IPS DF 6.9 (cell line): ENCODE data around the gene RNF19B.
"Not testable (repeated sequence)": the region's sequence is repeated elsewhere in the genome, so short reads cannot be mapped to it uniquely, and the experiment has no call there.

Source experiments
- DNase-seq: peaks from one replicate; pipeline ENCODE4 v3.0.0-alpha.2; 2013; ENCODE audit warnings: low read depth, low spot score
- H3K27ac ChIP-seq: one replicate; pipeline ENCODE4 v1.5.1; 2013; ENCODE audit warnings: low read length, control low read depth
- H3K27me3 ChIP-seq: 2 replicates; pipeline ENCODE4 v1.6.1; 2013; ENCODE audit warnings: mild to moderate bottlenecking, low read length; ENCODE audit not compliant: control insufficient read depth, insufficient read depth
- H3K36me3 ChIP-seq: 2 replicates; pipeline ENCODE4 v1.6.1; 2013; ENCODE audit warnings: low read length; ENCODE audit not compliant: control insufficient read depth, insufficient read depth
- H3K4me1 ChIP-seq: 2 replicates; pipeline ENCODE4 v1.6.1; 2013; ENCODE audit warnings: low read length; ENCODE audit not compliant: control insufficient read depth, insufficient read depth
- H3K4me3 ChIP-seq: 2 replicates; pipeline ENCODE4 v1.5.1; 2013; ENCODE audit warnings: mild to moderate bottlenecking, low read length
- H3K9me3 ChIP-seq: 2 replicates; pipeline ENCODE4 v1.6.1; 2013; ENCODE audit warnings: low read length, inconsistent platforms; ENCODE audit not compliant: control insufficient read depth, insufficient read depth
- WGBS: extraction: QIAGEN DNeasy Blood & Tissue Kit; methylation state at CpG from one replicate; pipeline ENCODE4 v1.1.7; 2013; ENCODE audit warnings: mixed read lengths, missing lambda C conversion rate; ENCODE audit not compliant: insufficient read length, insufficient coverage; 5-methylcytosine and 5-hydroxymethylcytosine counted together

RNF19B gene

GRCh38 chr1:33005117-33005837, 40.7 kb upstream of the RNF19B start:
- H3K4me3 ChIP-seq: no peak overlapping the region
- DNase-seq: no peak
- H3K4me1 ChIP-seq: peaks cover 2% of the 10 kb centered on the region; the same call in 1 of the 2 replicates
- no peak overlapping the region for H3K27ac ChIP-seq
- H3K27me3 ChIP-seq: no peaks in the 10 kb centered on the region
- peaks cover 11% of the 10 kb centered on the region; the same call in 1 of the 2 replicates for H3K36me3 ChIP-seq
- no CpG with 5 or more reads among the region's 2 CpGs for WGBS
- no peaks in the 10 kb centered on the region for H3K9me3 ChIP-seq

- Histone ChIP-seq H3K36me3 (peaks cover 11% of the 10 kb centered on the region; the same call in 1 of the 2 replicates), H3K9me3 (no peaks in the 10 kb centered on the region), H3K27me3 (no peaks in the 10 kb centered on the region), H3K4me3 (no peak overlapping the region), H3K27ac (no peak overlapping the region), H3K4me1 (peaks cover 2% of the 10 kb centered on the region; the same call in 1 of the 2 replicates)
- 100% methylated on average over 1 of the region's 2 CpGs for WGBS
- no peak for DNase-seq
Measured at GRCh38 chr1:33004613-33005012, 40.0 kb upstream of the RNF19B start.

GRCh38 chr1:33003657-33004056, 39.0 kb upstream of the RNF19B start:
- no peaks in the 10 kb centered on the region for H3K27me3 ChIP-seq
- no CpG with 5 or more reads among the region's 4 CpGs for WGBS

GRCh38 chr1:33002006-33002405, 37.4 kb upstream of the RNF19B start:
- no peak overlapping the region for H3K27ac ChIP-seq
- H3K9me3 ChIP-seq: no peaks in the 10 kb centered on the region
- H3K27me3 ChIP-seq: no peaks in the 10 kb centered on the region
- WGBS: no CpG with 5 or more reads among the region's 4 CpGs
- H3K4me1 ChIP-seq: peaks cover 2% of the 10 kb centered on the region; the same call in 1 of the 2 replicates
- H3K36me3 ChIP-seq: no peaks in the 10 kb centered on the region
- DNase-seq: no peak
- H3K4me3 ChIP-seq: no peak overlapping the region

More at GRCh38 chr1:33003657-33004056, 39.0 kb upstream of the RNF19B start:
- Histone ChIP-seq H3K4me3 (no peak overlapping the region), H3K27ac (no peak overlapping the region), H3K4me1 (peaks cover 2% of the 10 kb centered on the region; the same call in 1 of the 2 replicates), H3K36me3 (peaks cover 10% of the 10 kb centered on the region; the same call in 1 of the 2 replicates), H3K9me3 (no peaks in the 10 kb centered on the region)
- DNase-seq: no peak

GRCh38 chr1:33001282-33001681, 36.7 kb upstream of the RNF19B start:
- no CpG with 5 or more reads among the region's 2 CpGs for WGBS
- no peak overlapping the region for H3K4me3 ChIP-seq
- no peaks in the 10 kb centered on the region for H3K36me3 ChIP-seq
- H3K27ac ChIP-seq: no peak overlapping the region
- H3K27me3 ChIP-seq: no peaks in the 10 kb centered on the region
- DNase-seq: no peak
- H3K9me3 ChIP-seq: no peaks in the 10 kb centered on the region
- H3K4me1 ChIP-seq: peaks cover 2% of the 10 kb centered on the region; the same call in 1 of the 2 replicates

GRCh38 chr1:33000427-33001026, 35.9 kb upstream of the RNF19B start:
- no peak for DNase-seq
- no peaks in the 10 kb centered on the region for H3K27me3 ChIP-seq
- H3K9me3 ChIP-seq: no peaks in the 10 kb centered on the region
- H3K4me3 ChIP-seq: no peak overlapping the region
- no peaks in the 10 kb centered on the region; the same call in 1 of the 2 replicates for H3K4me1 ChIP-seq
- no peaks in the 10 kb centered on the region for H3K36me3 ChIP-seq
- no peak overlapping the region for H3K27ac ChIP-seq
- WGBS: no CpG with 5 or more reads among the region's 4 CpGs

- Histone ChIP-seq H3K27me3 (no peaks in the 10 kb centered on the region), H3K4me1 (no peaks in the 10 kb centered on the region; the same call in 1 of the 2 replicates), H3K9me3 (no peaks in the 10 kb centered on the region), H3K4me3 (no peak overlapping the region), H3K27ac (no peak overlapping the region), H3K36me3 (no peaks in the 10 kb centered on the region)
- WGBS: no CpG with 5 or more reads among the region's 4 CpGs
- DNase-seq: no peak
Measured at GRCh38 chr1:32998997-32999396, 34.4 kb upstream of the RNF19B start.

GRCh38 chr1:32998064-32998463, 33.5 kb upstream of the RNF19B start:
- Histone ChIP-seq H3K36me3 (no peaks in the 10 kb centered on the region), H3K4me3 (no peak overlapping the region), H3K4me1 (no peaks in the 10 kb centered on the region; the same call in 1 of the 2 replicates), H3K9me3 (no peaks in the 10 kb centered on the region), H3K27ac (no peak overlapping the region), H3K27me3 (no peaks in the 10 kb centered on the region)
- WGBS: no CpG with 5 or more reads among the region's 5 CpGs
- DNase-seq: no peak

GRCh38 chr1:32997381-32997891, 32.8 kb upstream of the RNF19B start:
- no peak for DNase-seq
- no peak overlapping the region for H3K4me3 ChIP-seq
- no peaks in the 10 kb centered on the region for H3K36me3 ChIP-seq
- no peaks in the 10 kb centered on the region; the same call in 1 of the 2 replicates for H3K4me1 ChIP-seq
- no peaks in the 10 kb centered on the region for H3K9me3 ChIP-seq
- WGBS: no CpG with 5 or more reads among the region's 2 CpGs
- H3K27me3 ChIP-seq: no peaks in the 10 kb centered on the region
- no peak overlapping the region for H3K27ac ChIP-seq

- H3K27ac ChIP-seq, H3K36me3 ChIP-seq, H3K4me1 ChIP-seq, H3K9me3 ChIP-seq, H3K27me3 ChIP-seq, H3K4me3 ChIP-seq, DNase-seq: not testable (repeated sequence)
- no CpG with 5 or more reads among the region's 8 CpGs for WGBS
Measured at GRCh38 chr1:32993324-32993636, 28.7 kb upstream of the RNF19B start.
